Measurements from ENCODE around the gene CDH16. TPM values are rescaled to one million over a fixed set of nuclear protein-coding genes. Genes with fewer than 3 reads are reported as not detected.

CDH16 gene
- total RNA-seq, 1 donor from 2014 or later: 0.25 TPM

- H3K27ac ChIP-seq: no peak overlapping the region
- TF ChIP-seq POLR2A (IDR thresholded peaks at IDR 0.05) (no peak), POLR2AphosphoS5 (IDR thresholded peaks at IDR 0.05; ENCODE audit: insufficient read depth in 1 of 2, low read depth in 1 of 2) (no peak), CTCF (IDR thresholded peaks at IDR 0.05) (no peak)
- H3K9me3 ChIP-seq: no peaks in the 10 kb centered on the region
- H3K27me3 ChIP-seq: no peaks in the 10 kb centered on the region
- no peak overlapping the region for H3K4me3 ChIP-seq
- H3K4me1 ChIP-seq: peaks cover 14% of the 10 kb centered on the region
- DNase-seq (ENCODE audit: extremely low spot score in 2 of 2): no peak
- peaks cover 0 to 52% of the 10 kb centered on the region in 2 donors for H3K36me3 ChIP-seq
- intact Hi-C loops (cut with DNase I): no loop called here
Observed at GRCh38 chr16:66942981-66943380, 24.3 kb upstream of the CDH16 start.

GRCh38 chr16:66940236-66940635, 21.6 kb upstream of the CDH16 start:
- peaks cover 0 to 57% of the 10 kb centered on the region in 2 donors for H3K36me3 ChIP-seq
- no peak overlapping the region for H3K4me3 ChIP-seq
- H3K27ac ChIP-seq: no peak overlapping the region
- DNase-seq (ENCODE audit: extremely low spot score in 2 of 2): no peak
- intact Hi-C loops (cut with DNase I): no loop called here
- H3K4me1 ChIP-seq: peaks cover 32% of the 10 kb centered on the region
- no peaks in the 10 kb centered on the region for H3K9me3 ChIP-seq
- TF ChIP-seq CTCF (IDR thresholded peaks at IDR 0.05) (no peak), POLR2A (IDR thresholded peaks at IDR 0.05) (no peak), POLR2AphosphoS5 (IDR thresholded peaks at IDR 0.05; ENCODE audit: insufficient read depth in 1 of 2, low read depth in 1 of 2) (no peak)
- no peaks in the 10 kb centered on the region for H3K27me3 ChIP-seq

GRCh38 chr16:66939366-66939765, 20.7 kb upstream of the CDH16 start:
- Histone ChIP-seq H3K36me3 (peaks cover 0 to 57% of the 10 kb centered on the region in 2 donors), H3K27me3 (no peaks in the 10 kb centered on the region), H3K9me3 (no peaks in the 10 kb centered on the region), H3K4me1 (peaks cover 34% of the 10 kb centered on the region), H3K4me3 (no peak overlapping the region), H3K27ac (no peak overlapping the region)
- DNase-seq (ENCODE audit: extremely low spot score in 2 of 2): no peak
- TF ChIP-seq POLR2A (IDR thresholded peaks at IDR 0.05) (no peak), CTCF (IDR thresholded peaks at IDR 0.05) (no peak), POLR2AphosphoS5 (IDR thresholded peaks at IDR 0.05; ENCODE audit: insufficient read depth in 1 of 2, low read depth in 1 of 2) (no peak)
- intact Hi-C loops (cut with DNase I): no loop called here

- Histone ChIP-seq H3K27ac (no peak overlapping the region), H3K36me3 (peaks cover 0 to 45% of the 10 kb centered on the region in 2 donors), H3K9me3 (no peaks in the 10 kb centered on the region), H3K4me1 (peaks cover 45% of the 10 kb centered on the region), H3K4me3 (no peak overlapping the region), H3K27me3 (no peaks in the 10 kb centered on the region)
- TF ChIP-seq POLR2AphosphoS5 (IDR thresholded peaks at IDR 0.05; ENCODE audit: insufficient read depth in 1 of 2, low read depth in 1 of 2): no peak
- no peak for TF ChIP-seq POLR2A (IDR thresholded peaks at IDR 0.05)
- no peak for TF ChIP-seq CTCF (IDR thresholded peaks at IDR 0.05)
- intact Hi-C loops (cut with DNase I): no loop called here
- DNase-seq (ENCODE audit: extremely low spot score in 2 of 2): no peak
Observed at GRCh38 chr16:66937725-66938337, 19.1 kb upstream of the CDH16 start.

- Histone ChIP-seq H3K27ac (no peak overlapping the region), H3K9me3 (no peaks in the 10 kb centered on the region), H3K4me1 (peaks cover 53% of the 10 kb centered on the region), H3K4me3 (no peak overlapping the region), H3K36me3 (peaks cover 0 to 37% of the 10 kb centered on the region in 2 donors), H3K27me3 (no peaks in the 10 kb centered on the region)
- no peak for DNase-seq (ENCODE audit: extremely low spot score in 2 of 2)
- TF ChIP-seq POLR2A (IDR thresholded peaks at IDR 0.05) (no peak), POLR2AphosphoS5 (IDR thresholded peaks at IDR 0.05; ENCODE audit: insufficient read depth in 1 of 2, low read depth in 1 of 2) (no peak), CTCF (IDR thresholded peaks at IDR 0.05) (no peak)
- intact Hi-C loops (cut with DNase I): no loop called here
Observed at GRCh38 chr16:66936889-66937554, 18.3 kb upstream of the CDH16 start.

Measured in vagina (tissue), 2 donors.